ENCODE results near the gene STIL.
"Not testable (repeated sequence)": the region's sequence is repeated elsewhere in the genome, so short reads cannot be mapped to it uniquely, and the experiment has no call there.

DNA sequence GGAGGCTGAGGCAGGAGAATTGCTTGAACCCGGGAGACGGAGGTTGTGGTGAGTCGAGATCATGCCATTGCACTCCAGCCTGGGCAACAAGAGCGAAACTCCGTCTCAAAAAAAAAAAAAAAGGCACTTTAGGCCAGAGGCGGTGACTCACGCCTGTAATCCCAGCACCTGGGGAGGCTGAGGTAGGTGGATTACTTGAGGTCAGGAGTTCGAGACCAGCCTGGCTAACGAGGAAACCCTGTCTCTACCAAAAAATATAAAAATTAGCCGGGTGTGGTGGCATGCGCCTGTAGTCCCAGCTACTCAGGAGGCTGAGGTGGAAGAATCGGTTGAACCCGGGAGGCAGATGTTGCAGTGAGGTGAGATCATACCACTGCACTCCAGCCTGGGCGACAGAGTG, 6.0 kb upstream of the STIL start:
- TF ChIP-seq, protein P1, sequence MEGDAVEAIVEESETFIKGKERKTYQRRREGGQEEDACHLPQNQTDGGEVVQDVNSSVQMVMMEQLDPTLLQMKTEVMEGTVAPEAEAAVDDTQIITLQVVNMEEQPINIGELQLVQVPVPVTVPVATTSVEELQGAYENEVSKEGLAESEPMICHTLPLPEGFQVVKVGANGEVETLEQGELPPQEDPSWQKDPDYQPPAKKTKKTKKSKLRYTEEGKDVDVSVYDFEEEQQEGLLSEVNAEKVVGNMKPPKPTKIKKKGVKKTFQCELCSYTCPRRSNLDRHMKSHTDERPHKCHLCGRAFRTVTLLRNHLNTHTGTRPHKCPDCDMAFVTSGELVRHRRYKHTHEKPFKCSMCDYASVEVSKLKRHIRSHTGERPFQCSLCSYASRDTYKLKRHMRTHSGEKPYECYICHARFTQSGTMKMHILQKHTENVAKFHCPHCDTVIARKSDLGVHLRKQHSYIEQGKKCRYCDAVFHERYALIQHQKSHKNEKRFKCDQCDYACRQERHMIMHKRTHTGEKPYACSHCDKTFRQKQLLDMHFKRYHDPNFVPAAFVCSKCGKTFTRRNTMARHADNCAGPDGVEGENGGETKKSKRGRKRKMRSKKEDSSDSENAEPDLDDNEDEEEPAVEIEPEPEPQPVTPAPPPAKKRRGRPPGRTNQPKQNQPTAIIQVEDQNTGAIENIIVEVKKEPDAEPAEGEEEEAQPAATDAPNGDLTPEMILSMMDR (IDR thresholded peaks at IDR 0.05; ENCODE audit: insufficient read depth, low read length) = not testable (repeated sequence)
- not testable (repeated sequence) for TF ChIP-seq GABPA (IDR thresholded peaks at IDR 0.05; ENCODE audit: low read depth); POLR2AphosphoS5 (IDR thresholded peaks at IDR 0.05; ENCODE audit: low read depth); SPI1 (IDR thresholded peaks at IDR 0.05; ENCODE audit: borderline replicate concordance, low read depth)
